ENCODE data around the gene USP11. TPM values are rescaled to one million over a fixed set of nuclear protein-coding genes. Genes with fewer than 3 reads are reported as not detected.
"Not testable (repeated sequence)": the region's sequence is repeated elsewhere in the genome, so short reads cannot be mapped to it uniquely, and the experiment has no call there.

Gene USP11
- total and polyA plus RNA-seq, 4 donors: 22.9 to 74.8 (median 40.2) TPM

GRCh38 chrX:47273011-47273730 is 40.4 kb downstream of the USP11 start:
- DNase-seq: no peak
- no peak overlapping the region for H3K27ac ChIP-seq (ENCODE audit: low read depth in 1 of 2, low read length in 1 of 2)

GRCh38 chrX:47278691-47279090 is 45.9 kb downstream of the USP11 start:
- ATAC-seq (ENCODE audit: insufficient read depth, low FRiP score): no peak
- no peak overlapping the region for H3K27ac ChIP-seq (ENCODE audit: low read depth in 1 of 2, low read length in 1 of 2)
- H3K27me3 ChIP-seq (ENCODE audit: control insufficient read depth in 3 of 3, insufficient read depth in 3 of 3, low read length in 2 of 3): peaks cover 5 to 27% (median 12%) of the 10 kb centered on the region in 3 donors
- peaks cover 0 to 3% (median 0%) of the 10 kb centered on the region in 4 donors for H3K9me3 ChIP-seq (ENCODE audit: control insufficient read depth in 4 of 4, insufficient read depth in 3 of 4, low read length in 3 of 4)
- DNase-seq: peak in 1 of 3 donors; percentile 4
- H3K4me1 ChIP-seq (ENCODE audit: control insufficient read depth in 5 of 5, insufficient read depth in 5 of 5, low read length in 5 of 5): no peaks in the 10 kb centered on the region
- H3K9ac ChIP-seq (ENCODE audit: insufficient read depth in 1 of 2, low read length in 2 of 2): no peak overlapping the region
- H3K36me3 ChIP-seq (ENCODE audit: control insufficient read depth in 4 of 4, insufficient read depth in 4 of 4, low read length in 4 of 4): no peaks in the 10 kb centered on the region
- 67 to 76% methylated on average over 2 of the region's 2 CpGs for WGBS, 2 donors
- no peak for TF ChIP-seq CTCF (IDR thresholded peaks at IDR 0.05; ENCODE audit: control extremely low read depth, extremely low read depth)
- no peak overlapping the region for H3K4me3 ChIP-seq

More at GRCh38 chrX:47273011-47273730, 40.4 kb downstream of the USP11 start:
- Histone ChIP-seq H3K9ac (ENCODE audit: insufficient read depth in 1 of 2, low read length in 2 of 2) (no peak overlapping the region), H3K4me1 (ENCODE audit: control insufficient read depth in 5 of 5, insufficient read depth in 5 of 5, low read length in 5 of 5) (no peaks in the 10 kb centered on the region), H3K4me3 (no peak overlapping the region), H3K9me3 (ENCODE audit: control insufficient read depth in 4 of 4, insufficient read depth in 3 of 4, low read length in 3 of 4) (peaks cover 0 to 1% (median 0%) of the 10 kb centered on the region in 4 donors), H3K27me3 (ENCODE audit: control insufficient read depth in 3 of 3, insufficient read depth in 3 of 3, low read length in 2 of 3) (peaks cover 0 to 17% (median 0%) of the 10 kb centered on the region in 3 donors), H3K36me3 (ENCODE audit: control insufficient read depth in 4 of 4, insufficient read depth in 4 of 4, low read length in 4 of 4) (no peaks in the 10 kb centered on the region)
- 73 to 95% methylated on average over 7 of the region's 7 CpGs for WGBS, 2 donors
- no peak for TF ChIP-seq CTCF (IDR thresholded peaks at IDR 0.05; ENCODE audit: control extremely low read depth, extremely low read depth)
- no peak for ATAC-seq (ENCODE audit: insufficient read depth, low FRiP score)

- ATAC-seq (ENCODE audit: insufficient read depth, low FRiP score) (no peak), DNase-seq (peak; percentile 49 to 62 (median 53))
- 61 to 77% methylated on average over 17 to 18 of the region's 18 CpGs for WGBS, 2 donors
- peaks cover 5 to 37% (median 17%) of the 10 kb centered on the region in 3 donors for H3K27me3 ChIP-seq (ENCODE audit: control insufficient read depth in 3 of 3, insufficient read depth in 3 of 3, low read length in 2 of 3)
- no peak overlapping the region for H3K9ac ChIP-seq (ENCODE audit: insufficient read depth in 1 of 2, low read length in 2 of 2)
- H3K9me3 ChIP-seq (ENCODE audit: control insufficient read depth in 4 of 4, insufficient read depth in 3 of 4, low read length in 3 of 4): peaks cover 0 to 9% (median 0%) of the 10 kb centered on the region in 4 donors
- H3K4me1 ChIP-seq (ENCODE audit: control insufficient read depth in 5 of 5, insufficient read depth in 5 of 5, low read length in 5 of 5): no peaks in the 10 kb centered on the region
- no peaks in the 10 kb centered on the region for H3K36me3 ChIP-seq (ENCODE audit: control insufficient read depth in 4 of 4, insufficient read depth in 4 of 4, low read length in 4 of 4)
- no peak for TF ChIP-seq CTCF (IDR thresholded peaks at IDR 0.05; ENCODE audit: control extremely low read depth, extremely low read depth)
- H3K27ac ChIP-seq (ENCODE audit: low read depth in 1 of 2, low read length in 1 of 2): no peak overlapping the region
- H3K4me3 ChIP-seq: no peak overlapping the region
These were observed 50.4 kb downstream of the USP11 start for GRCh38 chrX:47283015-47283771.

- not testable (repeated sequence) for DNase-seq; H3K4me1 ChIP-seq (ENCODE audit: control insufficient read depth in 5 of 5, insufficient read depth in 5 of 5, low read length in 5 of 5); H3K27ac ChIP-seq (ENCODE audit: low read depth in 1 of 2, low read length in 1 of 2); ATAC-seq (ENCODE audit: insufficient read depth, low FRiP score); H3K9me3 ChIP-seq (ENCODE audit: control insufficient read depth in 4 of 4, insufficient read depth in 3 of 4, low read length in 3 of 4); H3K4me3 ChIP-seq; H3K9ac ChIP-seq (ENCODE audit: insufficient read depth in 1 of 2, low read length in 2 of 2); H3K36me3 ChIP-seq (ENCODE audit: control insufficient read depth in 4 of 4, insufficient read depth in 4 of 4, low read length in 4 of 4)
- H3K27me3 ChIP-seq (ENCODE audit: control insufficient read depth in 3 of 3, insufficient read depth in 3 of 3, low read length in 2 of 3): peaks cover 5 to 32% (median 23%) of the 10 kb centered on the region in 3 donors
- WGBS, 2 donors: 83 to 93% methylated on average over 7 to 10 of the region's 10 CpGs
These were observed 51.8 kb downstream of the USP11 start for GRCh38 chrX:47284616-47285015.
